Erythroblast (primary cell): ENCODE data around the gene ARHGAP20.

Source experiments
- GATA1 ChIP-seq: IDR thresholded peaks from 2 replicates; pipeline ENCODE4 v1.6.1; 2011; ENCODE audit warnings: low read depth, mild to moderate bottlenecking, control low read depth, low read length, moderate library complexity
- POLR2A ChIP-seq: IDR thresholded peaks from 2 replicates; pipeline ENCODE4 v1.6.1; 2011; ENCODE audit warnings: mild to moderate bottlenecking, low read length

GRCh38 chr11:110599207-110599606 lies 113.0 kb downstream of the ARHGAP20 start:
- TF ChIP-seq POLR2A: no peak
- TF ChIP-seq GATA1: no peak
